ENCODE results near the gene SPIN2B. TPM values are rescaled to one million over a fixed set of nuclear protein-coding genes. Genes with fewer than 3 reads are reported as not detected.
"Not testable (repeated sequence)": the region's sequence is repeated elsewhere in the genome, so short reads cannot be mapped to it uniquely, and the experiment has no call there.

The SPIN2B gene
- total and polyA plus RNA-seq, 9 of the 15 experiments (the other 6 are each of a cell fraction or from before 2014, with no cell fraction given), result 6.2 to 23.7 (median 15.2) TPM

DNA sequence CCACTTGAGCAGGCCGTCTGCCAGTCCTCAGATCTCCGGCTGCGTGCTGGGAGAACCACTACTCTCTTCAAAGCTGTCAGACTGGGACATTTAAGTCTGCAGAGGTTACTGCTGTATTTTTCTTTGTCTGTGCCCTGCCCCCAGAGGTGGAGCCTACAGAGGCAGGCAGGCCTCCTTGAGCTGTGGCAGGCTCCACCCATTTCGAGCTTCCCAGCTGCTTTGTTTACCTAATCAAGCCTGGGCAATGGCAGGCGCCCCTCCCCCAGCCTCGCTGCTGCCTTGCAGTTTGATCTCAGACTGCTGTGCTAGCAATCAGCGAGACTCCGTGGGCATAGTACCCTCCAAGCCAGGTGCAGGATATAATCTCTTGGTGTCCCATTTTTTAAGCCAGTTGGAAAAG is 30.9 kb upstream of the SPIN2B start:
- 10% methylated on average over 4 of the region's 8 CpGs for WGBS (ENCODE audit: insufficient coverage, low coverage, missing lambda C conversion rate)
- POLR2A ChIA-PET; H3K4me3 ChIP-seq; FAIRE-seq; H3K9me3 ChIP-seq (replicated peaks; ENCODE audit: control insufficient read depth, insufficient read depth, low read depth, low read length); H3K79me2 ChIP-seq (ENCODE audit: control insufficient read depth, insufficient read depth, low read length); H3K9ac ChIP-seq (ENCODE audit: insufficient read depth in 1 of 2, low read depth in 2 of 2, low read length in 2 of 2); H3K27me3 ChIP-seq (ENCODE audit: control insufficient read depth in 2 of 2, insufficient read depth in 2 of 2, low read length in 2 of 2); ATAC-seq; in situ Hi-C loops (cut with MboI); H3K9me1 ChIP-seq (ENCODE audit: control insufficient read depth, insufficient read depth, low read length); H3K4me2 ChIP-seq (ENCODE audit: insufficient read depth, low read length); H4K20me1 ChIP-seq (replicated peaks; ENCODE audit: control insufficient read depth, insufficient read depth, low read length); intact Hi-C loops (cut with micrococcal nuclease); H2AFZ ChIP-seq (ENCODE audit: low read depth, low read length); H3K36me3 ChIP-seq (ENCODE audit: control insufficient read depth, insufficient read depth, low read length); CTCF ChIA-PET (ENCODE audit: low intra/inter-chr PET ratio); BruUV-seq (replicated peaks); H3K27ac ChIP-seq (ENCODE audit: extremely low read depth, low read depth, low read length): not testable (repeated sequence)
- H3K4me1 ChIP-seq (replicated peaks in 1 of 2; ENCODE audit: control insufficient read depth in 2 of 2, insufficient read depth in 2 of 2, low read length in 2 of 2), result peaks cover 0 to 12% of the 10 kb centered on the region in 2 experiments; a peak in 3 of 5 replicates
- peak in 1 of 2 experiments; percentile 44; a peak in 1 of 4 replicates for TF ChIP-seq FOXK2 (conservative IDR thresholded peaks at IDR 0.05 in 1 of 2, IDR thresholded peaks at IDR 0.05 in 1 of 2; ENCODE audit: low read depth in 2 of 2)
- TF ChIP-seq, protein P1, sequence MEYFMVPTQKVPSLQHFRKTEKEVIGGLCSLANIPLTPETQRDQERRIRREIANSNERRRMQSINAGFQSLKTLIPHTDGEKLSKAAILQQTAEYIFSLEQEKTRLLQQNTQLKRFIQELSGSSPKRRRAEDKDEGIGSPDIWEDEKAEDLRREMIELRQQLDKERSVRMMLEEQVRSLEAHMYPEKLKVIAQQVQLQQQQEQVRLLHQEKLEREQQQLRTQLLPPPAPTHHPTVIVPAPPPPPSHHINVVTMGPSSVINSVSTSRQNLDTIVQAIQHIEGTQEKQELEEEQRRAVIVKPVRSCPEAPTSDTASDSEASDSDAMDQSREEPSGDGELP (CRISPR knock-in tag; IDR thresholded peaks at IDR 0.05; ENCODE audit: borderline replicate concordance), result peak; percentile 41; the same call in 1 of the 2 replicates
- DNase-seq (ENCODE audit: extremely low read depth in 1 of 4, low spot score in 3 of 4), result peak in 1 of 4 experiments; percentile 30

GRCh38 chrX:57138674-57139073 is 17.3 kb upstream of the SPIN2B start:
- DNase-seq (ENCODE audit: extremely low read depth in 1 of 4, low spot score in 3 of 4) (no peak), FAIRE-seq (no peak), ATAC-seq (no peak)
- no peak overlapping the region for H3K27ac ChIP-seq (ENCODE audit: extremely low read depth, low read depth, low read length)
- H3K9ac ChIP-seq (ENCODE audit: insufficient read depth in 1 of 2, low read depth in 2 of 2, low read length in 2 of 2), result no peak overlapping the region
- no peak overlapping the region for H3K4me3 ChIP-seq
- 60% methylated on average over 4 of the region's 4 CpGs for WGBS (ENCODE audit: insufficient coverage, low coverage, missing lambda C conversion rate)
- H3K36me3 ChIP-seq (ENCODE audit: control insufficient read depth, insufficient read depth, low read length), result no peaks in the 10 kb centered on the region
- H4K20me1 ChIP-seq (replicated peaks; ENCODE audit: control insufficient read depth, insufficient read depth, low read length), result no peaks in the 10 kb centered on the region
- in situ Hi-C loops (cut with MboI), result no loop called here
- no peaks in the 10 kb centered on the region for H3K9me1 ChIP-seq (ENCODE audit: control insufficient read depth, insufficient read depth, low read length)
- intact Hi-C loops (cut with micrococcal nuclease), result no loop called here
- no peaks in the 10 kb centered on the region for H3K27me3 ChIP-seq (ENCODE audit: control insufficient read depth in 2 of 2, insufficient read depth in 2 of 2, low read length in 2 of 2)
- H3K79me2 ChIP-seq (ENCODE audit: control insufficient read depth, insufficient read depth, low read length), result no peaks in the 10 kb centered on the region
- ChIA-PET CTCF (ENCODE audit: low intra/inter-chr PET ratio) (no interaction called here), POLR2A (no interaction called here)
- no peak overlapping the region for H2AFZ ChIP-seq (ENCODE audit: low read depth, low read length)
- no TSS peak for BruUV-seq (replicated peaks)
- no peaks in the 10 kb centered on the region for H3K9me3 ChIP-seq (replicated peaks; ENCODE audit: control insufficient read depth, insufficient read depth, low read depth, low read length)
- H3K4me2 ChIP-seq (ENCODE audit: insufficient read depth, low read length), result no peak overlapping the region
- H3K4me1 ChIP-seq (replicated peaks in 1 of 2; ENCODE audit: control insufficient read depth in 2 of 2, insufficient read depth in 2 of 2, low read length in 2 of 2), result peaks cover 3 to 6% of the 10 kb centered on the region in 2 experiments; a peak in 4 of 5 replicates
- TF ChIP-seq POLR2G (IDR thresholded peaks at IDR 0.05; ENCODE audit: low read depth, low read length) (no peak), PBX2 (CRISPR knock-in tag; IDR thresholded peaks at IDR 0.05; ENCODE audit: low read depth) (no peak), PBX2 (tag; conservative IDR thresholded peaks at IDR 0.05; ENCODE audit: low read depth) (no peak), SETDB1 (IDR thresholded peaks at IDR 0.05; ENCODE audit: low read length) (no peak), C11orf30 (IDR thresholded peaks at IDR 0.05; ENCODE audit: low read depth) (peak; percentile 52; the same call in 1 of the 2 replicates), PRPF4 (IDR thresholded peaks at IDR 0.05; ENCODE audit: insufficient read depth, low read depth, low read length, poor library complexity, severe bottlenecking) (no peak), MAFK (IDR thresholded peaks at IDR 0.05; ENCODE audit: low read length) (peak; percentile 62), POLR2AphosphoS5 (IDR thresholded peaks at IDR 0.05; ENCODE audit: control insufficient read depth, insufficient read depth, low read depth, low read length) (no peak), BRD4 (IDR thresholded peaks at IDR 0.05) (no peak), ILF3 (IDR thresholded peaks at IDR 0.05; ENCODE audit: borderline replicate concordance) (no peak), RNF2 (IDR thresholded peaks at IDR 0.05) (no peak), SIN3B (IDR thresholded peaks at IDR 0.05; ENCODE audit: low read depth) (no peak)

Data from K562 (cell line).